Mesodermal cell (in vitro differentiated cells): ENCODE results near the gene HELZ.

ENCODE experiments used
- H3K27ac ChIP-seq: 2 replicates; pipeline ENCODE4 v1.7.0; 2013; ENCODE audit warnings: mild to moderate bottlenecking, low read depth, low read length, moderate library complexity; ENCODE audit not compliant: severe bottlenecking
- H3K36me3 ChIP-seq: 2 replicates; pipeline ENCODE4 v1.7.1; 2013; ENCODE audit warnings: mild to moderate bottlenecking, low read length, moderate library complexity; ENCODE audit not compliant: control insufficient read depth, insufficient read depth
- H3K4me1 ChIP-seq: one replicate; pipeline ENCODE4 v1.7.1; 2013; ENCODE audit warnings: mild to moderate bottlenecking, low read length; ENCODE audit not compliant: insufficient read depth, control insufficient read depth, poor library complexity, severe bottlenecking
- H3K4me3 ChIP-seq: 2 replicates; pipeline ENCODE4 v1.7.0; 2013; ENCODE audit warnings: low read length, control low read depth, mild to moderate bottlenecking; ENCODE audit not compliant: insufficient read depth, poor library complexity, severe bottlenecking; ENCODE audit errors: extremely low read depth
- H3K9me3 ChIP-seq: 2 replicates; pipeline ENCODE4 v1.7.1; 2013; ENCODE audit warnings: mild to moderate bottlenecking, low read length, moderate library complexity; ENCODE audit not compliant: control insufficient read depth
- WGBS, 2 experiments: methylation state at CpG; one replicate each; pipeline ENCODE4 v1.1.5; 2013; ENCODE audit warnings: missing lambda C conversion rate in 2 of 2; ENCODE audit not compliant: insufficient coverage in 2 of 2; 5-methylcytosine and 5-hydroxymethylcytosine counted together

HELZ gene

DNA sequence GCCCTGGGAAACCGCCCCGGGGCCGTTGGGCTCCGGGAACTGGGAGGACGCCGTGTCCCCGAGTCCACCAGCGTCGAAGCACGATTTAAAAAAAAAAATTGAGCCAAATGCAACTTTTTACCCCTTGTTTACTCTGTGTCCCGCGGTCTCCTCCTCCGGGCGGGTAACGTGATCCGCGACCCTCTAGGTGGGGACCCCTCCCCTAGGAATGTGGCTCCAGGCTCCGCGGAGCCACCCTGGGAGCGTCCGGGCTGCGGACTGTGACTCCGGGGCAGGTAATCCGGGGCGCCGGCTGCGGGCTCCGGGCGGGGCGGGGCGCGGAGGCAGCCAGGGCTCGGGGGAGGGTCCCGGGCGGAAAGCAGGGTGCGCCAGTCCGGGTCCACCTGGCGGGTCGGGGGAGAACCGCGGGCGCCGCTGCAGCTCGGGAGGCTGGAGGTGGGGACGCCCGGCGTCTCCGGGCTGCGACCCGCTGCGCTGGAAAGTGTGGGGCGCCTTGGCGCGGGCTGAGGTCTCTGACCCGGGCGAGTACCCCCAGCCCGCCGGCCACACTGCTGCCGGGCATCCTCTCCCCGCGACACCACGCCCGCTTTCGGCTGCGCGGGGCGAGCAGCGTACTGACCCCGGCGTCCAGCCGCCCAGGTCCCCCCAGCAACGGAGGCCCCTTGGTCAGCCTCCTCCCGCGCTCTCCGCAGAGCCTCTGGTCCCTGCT, 852 bp upstream of the HELZ start:
- Histone ChIP-seq H3K9me3 (no peaks in the 10 kb centered on the region), H3K4me1 (peaks cover 16% of the 10 kb centered on the region), H3K27ac (peak overlapping the region; percentile 75), H3K4me3 (peak overlapping the region; percentile 89), H3K36me3 (peaks cover 3% of the 10 kb centered on the region)
- WGBS, 2 experiments: 0% methylated on average over 54 to 72 of the region's 75 CpGs

DNA sequence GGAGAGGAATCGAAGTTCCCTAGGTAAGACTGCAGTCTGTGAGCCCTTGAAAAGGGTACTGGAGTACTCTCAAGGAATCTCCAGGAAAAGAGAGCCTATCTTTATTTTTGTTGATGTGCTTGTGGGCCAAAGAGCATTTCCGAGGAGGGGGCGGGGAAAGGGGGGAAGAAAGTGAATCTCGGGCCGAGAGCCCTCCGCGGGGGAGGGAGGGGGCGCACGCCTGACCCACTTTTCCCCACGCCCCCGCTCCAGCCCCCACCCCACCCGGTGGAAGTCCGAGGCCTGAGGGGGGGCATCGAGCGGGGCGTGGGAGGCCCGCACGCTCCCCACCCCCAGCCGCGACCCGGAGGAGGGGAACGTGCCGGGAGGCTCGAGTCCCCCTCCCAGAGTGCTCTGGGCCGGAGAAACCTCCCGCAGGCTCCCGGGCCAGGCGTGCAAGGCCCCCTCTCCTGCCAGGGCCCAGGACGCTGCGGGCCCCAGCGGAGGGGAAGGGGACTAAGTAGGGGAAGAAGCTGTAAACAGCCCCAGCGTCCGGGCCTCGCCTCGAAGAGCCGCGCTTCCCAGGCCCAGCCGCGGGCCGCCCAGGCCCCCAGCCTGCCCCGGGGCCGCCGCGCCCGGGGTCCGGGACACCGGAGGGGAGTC, 444 bp downstream of the HELZ start:
- Histone ChIP-seq H3K4me3 (peak overlapping the region; percentile 89), H3K4me1 (peaks cover 27% of the 10 kb centered on the region), H3K27ac (peak overlapping the region; percentile 68), H3K9me3 (no peaks in the 10 kb centered on the region), H3K36me3 (peaks cover 5% of the 10 kb centered on the region)
- 0% methylated on average over 10 to 15 of the region's 47 CpGs for WGBS, 2 experiments

DNA sequence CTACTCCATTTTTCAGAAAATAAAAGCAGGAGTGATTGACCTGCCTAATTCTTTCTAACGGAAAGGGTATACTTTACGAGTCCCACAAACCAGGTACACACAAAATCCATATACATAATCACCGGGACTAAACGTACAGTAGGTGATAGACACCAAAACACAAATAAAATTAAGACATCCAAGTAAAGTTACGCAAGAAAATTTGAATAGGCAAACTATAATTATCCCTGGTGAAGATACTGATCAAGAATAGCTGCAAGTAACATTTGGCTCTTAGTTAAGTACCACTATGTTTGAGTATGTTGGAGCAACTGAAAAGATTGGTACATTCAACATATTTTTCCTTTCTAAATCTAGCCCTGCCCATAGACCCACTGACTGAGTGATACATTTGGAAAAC, 1.7 kb downstream of the HELZ start:
- no peak overlapping the region for H3K27ac ChIP-seq
- peak overlapping the region; percentile 89 for H3K4me3 ChIP-seq
- H3K36me3 ChIP-seq: peaks cover 9% of the 10 kb centered on the region
- peaks cover 32% of the 10 kb centered on the region for H3K4me1 ChIP-seq
- no peaks in the 10 kb centered on the region for H3K9me3 ChIP-seq
- WGBS, 2 experiments: 79 to 100% methylated on average over 2 to 3 of the region's 5 CpGs

DNA sequence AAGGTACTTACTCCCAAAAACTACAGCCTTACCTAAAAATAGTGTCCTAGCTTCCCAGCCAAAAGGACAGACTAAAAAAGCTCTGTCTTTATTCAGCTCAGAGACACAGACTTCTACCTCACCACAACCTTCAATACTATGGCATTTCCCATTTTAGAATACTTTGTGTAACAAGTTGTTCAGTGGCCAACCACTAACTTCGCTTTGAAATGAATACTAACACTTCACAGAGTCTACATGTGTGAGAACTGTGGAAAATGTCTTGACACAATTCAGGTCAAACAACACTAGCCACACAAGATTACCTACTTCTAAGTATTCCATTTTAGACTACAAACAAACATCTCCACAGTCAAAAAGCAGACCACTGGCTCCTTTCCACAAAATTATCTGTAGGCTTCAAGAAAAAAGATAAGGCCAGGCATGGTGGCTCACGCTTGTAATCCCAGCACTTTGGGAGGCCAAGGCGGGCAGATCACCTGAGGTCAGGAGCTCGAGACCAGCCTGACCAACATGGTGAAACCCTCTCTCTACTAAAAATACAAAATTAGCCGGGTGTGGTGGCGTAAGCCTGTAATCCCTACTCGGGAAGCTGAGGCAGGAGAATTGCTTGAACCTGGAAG, 3.2 kb downstream of the HELZ start:
- H3K4me3 ChIP-seq: no peak overlapping the region
- no peaks in the 10 kb centered on the region for H3K9me3 ChIP-seq
- H3K27ac ChIP-seq: no peak overlapping the region
- WGBS, 2 experiments: 93 to 100% methylated on average over 1 to 4 of the region's 7 CpGs
- H3K36me3 ChIP-seq: peaks cover 23% of the 10 kb centered on the region
- H3K4me1 ChIP-seq: peaks cover 32% of the 10 kb centered on the region

DNA sequence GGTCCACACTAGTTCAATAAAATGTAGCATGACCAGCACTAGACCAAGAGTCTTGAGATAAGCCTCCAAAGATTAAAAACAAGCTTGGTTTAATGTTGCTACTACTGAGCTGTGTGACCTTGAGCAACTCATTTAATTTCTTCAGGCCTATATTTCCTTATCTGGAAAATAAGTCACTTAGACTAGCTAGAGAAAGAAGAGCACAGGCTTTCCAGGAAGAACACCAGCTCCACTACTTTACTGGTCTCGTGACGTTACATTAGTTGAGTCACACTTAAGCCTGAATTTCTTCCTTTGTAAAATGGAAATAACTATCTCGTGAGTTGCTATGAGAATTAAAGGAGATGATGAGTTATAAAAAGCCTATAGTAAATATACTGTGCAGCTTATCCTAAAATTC, 5.4 kb downstream of the HELZ start:
- H3K4me1 ChIP-seq: peaks cover 28% of the 10 kb centered on the region
- peaks cover 39% of the 10 kb centered on the region for H3K36me3 ChIP-seq

DNA sequence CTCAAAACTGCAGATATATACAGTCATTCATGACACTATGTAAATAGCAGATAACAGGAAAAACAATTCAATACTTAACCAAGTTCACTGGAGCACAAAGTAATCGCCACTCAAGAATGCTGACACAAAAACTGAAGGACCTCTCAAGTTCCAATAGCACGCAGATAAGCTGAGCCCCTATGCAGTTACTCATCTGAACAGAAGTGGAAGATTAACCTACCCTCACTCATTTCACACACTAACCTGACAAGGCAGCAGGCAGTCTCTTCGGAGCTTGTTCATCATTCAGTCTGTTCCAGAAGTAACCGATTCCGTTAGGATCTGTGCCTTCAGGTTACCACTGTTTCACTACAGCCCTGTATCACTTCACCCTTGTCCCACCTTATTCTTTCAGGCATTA, 6.0 kb downstream of the HELZ start:
- no peaks in the 10 kb centered on the region for H3K9me3 ChIP-seq
- H3K36me3 ChIP-seq: peaks cover 45% of the 10 kb centered on the region
- no peak overlapping the region for H3K27ac ChIP-seq
- WGBS, 2 experiments: 82 to 95% methylated on average over 5 of the region's 5 CpGs
- peaks cover 28% of the 10 kb centered on the region for H3K4me1 ChIP-seq
- no peak overlapping the region for H3K4me3 ChIP-seq

More for the DNA sequence above, 5.4 kb downstream of the HELZ start:
- H3K4me3 ChIP-seq: no peak overlapping the region
- WGBS, 2 experiments: no CpG with 5 or more reads among the region's 3 CpGs
- no peaks in the 10 kb centered on the region for H3K9me3 ChIP-seq
- no peak overlapping the region for H3K27ac ChIP-seq

DNA sequence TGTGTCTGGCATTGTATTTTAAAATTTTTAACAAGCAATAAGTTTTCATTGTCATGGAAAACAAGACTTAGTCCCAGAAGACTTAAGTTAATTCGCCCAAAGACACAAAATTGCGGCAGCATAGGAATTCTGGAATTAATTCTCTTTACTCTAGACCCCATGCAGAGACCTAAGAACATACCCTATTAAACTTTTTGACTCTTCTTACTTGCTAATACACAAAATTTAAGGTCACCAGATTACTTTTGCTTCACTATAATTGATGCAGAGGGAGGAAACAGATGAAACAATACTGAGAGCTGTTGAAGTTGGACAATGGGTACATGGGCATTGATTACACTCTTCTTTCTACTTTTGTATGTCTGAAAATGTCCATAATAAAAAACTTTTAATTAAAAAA, 12.6 kb downstream of the HELZ start:
- no peaks in the 10 kb centered on the region for H3K4me1 ChIP-seq
- no peak overlapping the region for H3K27ac ChIP-seq
- no peak overlapping the region for H3K4me3 ChIP-seq
- WGBS, 2 experiments: 63 to 90% methylated on average over 2 of the region's 2 CpGs
- peaks cover 53% of the 10 kb centered on the region for H3K36me3 ChIP-seq
- no peaks in the 10 kb centered on the region for H3K9me3 ChIP-seq

DNA sequence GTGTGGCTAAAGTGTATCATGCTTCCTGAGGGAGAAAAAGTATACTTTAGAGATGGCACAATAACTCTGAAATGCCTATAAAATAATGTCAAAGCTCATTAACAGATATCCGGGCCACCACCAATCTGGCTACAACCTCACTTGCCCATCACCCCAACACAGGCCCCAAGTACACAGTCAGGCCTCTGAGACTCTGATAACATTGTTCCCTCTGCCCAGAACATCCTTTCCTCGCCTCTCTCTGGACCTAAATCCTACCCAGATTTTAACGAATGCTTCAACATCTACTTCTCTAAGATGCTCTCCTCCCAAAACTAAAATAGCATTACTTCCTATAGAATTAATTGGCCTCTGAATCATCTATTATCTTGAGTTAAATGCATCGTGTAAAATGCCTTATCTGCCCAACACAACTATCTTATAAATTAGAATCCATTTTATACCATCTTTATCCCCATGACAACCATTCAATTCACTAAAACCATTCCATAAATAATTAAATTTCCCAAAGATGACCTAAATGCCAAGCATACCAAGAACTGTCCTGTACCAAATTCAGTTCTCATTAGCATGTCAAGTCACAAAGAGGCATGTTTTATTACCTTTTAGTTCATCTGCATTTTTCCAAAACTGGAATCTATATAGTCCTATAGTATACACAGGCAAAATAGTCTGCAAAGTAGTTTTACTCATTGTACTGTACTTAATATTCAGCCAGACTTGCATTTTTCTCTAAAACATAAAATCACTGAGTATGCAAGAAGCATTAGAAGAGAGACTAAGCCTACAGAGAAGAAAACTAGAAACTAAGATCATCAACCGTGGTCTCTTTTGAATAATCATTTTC, 15.7 kb downstream of the HELZ start:
- Histone ChIP-seq H3K9me3 (no peaks in the 10 kb centered on the region), H3K4me1 (no peaks in the 10 kb centered on the region), H3K36me3 (peaks cover 48% of the 10 kb centered on the region), H3K4me3 (no peak overlapping the region), H3K27ac (no peak overlapping the region)
- 95 to 96% methylated on average over 4 of the region's 5 CpGs for WGBS, 2 experiments

DNA sequence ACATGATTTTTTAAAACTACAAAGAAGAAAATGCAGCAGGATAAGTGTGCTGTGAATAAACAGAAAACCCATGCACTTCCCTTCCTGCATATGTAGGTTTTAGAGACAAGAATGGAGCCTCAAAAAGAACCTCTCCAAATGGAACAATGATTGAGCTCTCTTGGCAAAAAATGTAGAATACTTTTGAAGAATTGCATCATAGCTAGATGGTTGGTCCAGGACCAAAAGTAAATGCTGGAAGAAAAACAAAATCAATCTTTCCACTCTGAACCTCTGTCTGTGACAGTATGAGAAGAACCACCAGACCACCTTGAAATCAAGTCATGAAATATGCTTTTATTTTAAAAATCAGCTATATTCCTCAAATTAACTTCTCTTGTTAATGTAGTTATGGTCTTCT, 17.5 kb downstream of the HELZ start:
- H3K4me1 ChIP-seq: no peaks in the 10 kb centered on the region
- no peaks in the 10 kb centered on the region for H3K9me3 ChIP-seq
- no peak overlapping the region for H3K27ac ChIP-seq
- H3K4me3 ChIP-seq: no peak overlapping the region
- H3K36me3 ChIP-seq: peaks cover 41% of the 10 kb centered on the region

DNA sequence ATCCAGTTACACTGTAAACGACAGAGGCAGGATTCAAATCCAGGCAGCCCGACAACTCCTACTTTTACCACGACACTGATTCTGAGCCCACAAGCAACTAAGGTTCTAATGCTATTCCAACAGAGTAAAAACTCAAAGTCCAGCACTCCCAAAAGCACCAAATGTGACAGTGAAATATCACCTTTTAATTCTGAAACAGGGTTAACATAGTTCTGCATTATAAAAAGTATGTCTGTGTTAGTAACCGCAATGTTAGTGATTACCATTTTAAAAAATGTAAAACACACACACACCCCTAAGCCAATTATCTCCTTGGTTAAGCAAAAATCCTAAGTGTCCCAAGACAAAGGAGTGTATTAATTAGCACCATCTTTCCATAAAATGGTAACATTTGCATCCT, 19.7 kb downstream of the HELZ start:
- Histone ChIP-seq H3K9me3 (no peaks in the 10 kb centered on the region), H3K36me3 (peaks cover 38% of the 10 kb centered on the region), H3K27ac (no peak overlapping the region), H3K4me1 (no peaks in the 10 kb centered on the region), H3K4me3 (no peak overlapping the region)
- 96 to 100% methylated on average over 3 of the region's 4 CpGs for WGBS, 2 experiments
